SK-MEL-5 (cell line): ENCODE measurements around the gene SECISBP2. TPM values are rescaled to one million over a fixed set of nuclear protein-coding genes. Genes with fewer than 3 reads are reported as not detected.
"Not testable (repeated sequence)": the region's sequence is repeated elsewhere in the genome, so short reads cannot be mapped to it uniquely, and the experiment has no call there.

Source experiments
- DNase-seq: peaks from one replicate; pipeline ENCODE4 v3.0.0-alpha.2; 2016; ENCODE audit warnings: low read depth, low spot score
- in situ Hi-C: cut with HindIII; loops from 2 replicates; pipeline ENCODE4 v1.10.0; 2016; ENCODE audit warnings: low sequenced_read_pairs, high pct_unique_total_duplicates, low pct_unique_long_range_greater_than_20kb
- total RNA-seq: library from RNA; depleted of rRNA; stranded (reverse); fragments of >200 nt; shearing (Covaris generic); gene quantifications from 2 replicates; pipeline ENCODE4 v1.2.3, GENCODE V29; 2014

SECISBP2 gene
- total RNA-seq, 1 experiment from 2014 or later, result 44.9 TPM

- DNase-seq, result peak; percentile 43
These were observed 40.7 kb downstream of the SECISBP2 start for GRCh38 chr9:89358985-89359384.

GRCh38 chr9:89359751-89360261 lies 41.5 kb downstream of the SECISBP2 start:
- DNase-seq, result no peak
- in situ Hi-C loops, result no loop called here

More at GRCh38 chr9:89358985-89359384, 40.7 kb downstream of the SECISBP2 start:
- in situ Hi-C loops, result no loop called here

- DNase-seq, result no peak
- in situ Hi-C loops, result no loop called here
These were observed 42.2 kb downstream of the SECISBP2 start for GRCh38 chr9:89360465-89360864.

- in situ Hi-C loops, result no loop called here
- DNase-seq, result no peak
These were observed 42.7 kb downstream of the SECISBP2 start for GRCh38 chr9:89361031-89361430.

GRCh38 chr9:89361816-89362646 lies 43.7 kb downstream of the SECISBP2 start:
- no peak for DNase-seq
- in situ Hi-C loops, result no loop called here

- no peak for DNase-seq
- in situ Hi-C loops, result no loop called here
These were observed 44.5 kb downstream of the SECISBP2 start for GRCh38 chr9:89362647-89363310.

- DNase-seq, result no peak
- in situ Hi-C loops, result no loop called here
These were observed 45.0 kb downstream of the SECISBP2 start for GRCh38 chr9:89363311-89363670.

GRCh38 chr9:89363921-89364665 lies 45.8 kb downstream of the SECISBP2 start:
- DNase-seq, result no peak
- in situ Hi-C loops, result no loop called here

GRCh38 chr9:89364666-89365531 lies 46.6 kb downstream of the SECISBP2 start:
- no peak for DNase-seq
- in situ Hi-C loops, result no loop called here

GRCh38 chr9:89365532-89365912 lies 47.2 kb downstream of the SECISBP2 start:
- in situ Hi-C loops, result no loop called here

GRCh38 chr9:89366711-89367110 lies 48.4 kb downstream of the SECISBP2 start:
- in situ Hi-C loops, result no loop called here
- DNase-seq, result no peak

More at GRCh38 chr9:89365532-89365912, 47.2 kb downstream of the SECISBP2 start:
- no peak for DNase-seq

GRCh38 chr9:89367281-89367680 lies 49.0 kb downstream of the SECISBP2 start:
- DNase-seq, result no peak
- in situ Hi-C loops, result no loop called here

- in situ Hi-C loops, result no loop called here
- DNase-seq, result no peak
These were observed 49.6 kb downstream of the SECISBP2 start for GRCh38 chr9:89367726-89368437.

GRCh38 chr9:89368550-89368949 lies 50.2 kb downstream of the SECISBP2 start:
- in situ Hi-C loops, result no loop called here
- no peak for DNase-seq

GRCh38 chr9:89368978-89369377 lies 50.7 kb downstream of the SECISBP2 start:
- no peak for DNase-seq
- in situ Hi-C loops, result no loop called here

GRCh38 chr9:89370593-89370992 lies 52.3 kb downstream of the SECISBP2 start:
- in situ Hi-C loops, result no loop called here
- DNase-seq, result no peak

- DNase-seq, in situ Hi-C loops: not testable (repeated sequence)
These were observed 53.5 kb downstream of the SECISBP2 start for GRCh38 chr9:89371791-89372190.
